GM06990 (cell line): ENCODE data around the gene KLHL29.

Source experiments
- DNase-seq: peaks from one replicate; pipeline ENCODE4 v3.0.0-alpha.2; 2011; ENCODE audit not compliant: insufficient read length; ENCODE audit errors: extremely low read depth
- H3K27me3 ChIP-seq: replicated peaks from 2 replicates; pipeline ENCODE4 v1.6.0; 2011; ENCODE audit warnings: low read length; ENCODE audit not compliant: control insufficient read depth, insufficient read depth
- H3K36me3 ChIP-seq: 2 replicates; pipeline ENCODE4 v1.5.1; 2011; ENCODE audit warnings: low read length; ENCODE audit not compliant: control insufficient read depth, insufficient read depth
- H3K4me3 ChIP-seq: replicated peaks from 2 replicates; pipeline ENCODE4 v1.5.1; 2011; ENCODE audit warnings: low read depth, mild to moderate bottlenecking, control low read depth, low read length
- TF ChIP-seq, protein P1 (sequence below): IDR thresholded peaks from 2 replicates; pipeline ENCODE4 v1.5.1; 2011; ENCODE audit warnings: low read length, control low read depth, mild to moderate bottlenecking, inconsistent platforms; ENCODE audit not compliant: insufficient read depth, poor library complexity, severe bottlenecking

Gene KLHL29

DNA sequence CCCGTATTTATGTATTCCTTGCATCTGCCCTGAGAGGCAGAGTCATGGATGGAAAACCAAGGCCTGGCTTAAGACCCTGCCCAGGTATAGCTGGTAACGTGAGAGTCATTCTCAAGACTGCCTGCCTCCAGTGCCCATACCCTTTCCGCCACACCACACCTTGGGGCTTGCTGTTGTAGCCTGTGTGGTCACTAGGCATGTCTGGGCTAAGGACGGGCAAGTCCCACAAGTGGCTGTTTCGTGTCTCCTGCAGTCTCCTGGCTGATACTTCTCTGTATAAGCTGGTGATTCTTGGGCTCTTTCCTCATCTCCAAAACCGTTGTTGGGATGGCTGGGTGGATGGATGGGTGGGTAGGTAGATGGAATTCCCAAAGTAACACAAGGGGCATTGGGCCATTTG lies 269.8 kb downstream of the KLHL29 start:
- TF ChIP-seq, protein P1, sequence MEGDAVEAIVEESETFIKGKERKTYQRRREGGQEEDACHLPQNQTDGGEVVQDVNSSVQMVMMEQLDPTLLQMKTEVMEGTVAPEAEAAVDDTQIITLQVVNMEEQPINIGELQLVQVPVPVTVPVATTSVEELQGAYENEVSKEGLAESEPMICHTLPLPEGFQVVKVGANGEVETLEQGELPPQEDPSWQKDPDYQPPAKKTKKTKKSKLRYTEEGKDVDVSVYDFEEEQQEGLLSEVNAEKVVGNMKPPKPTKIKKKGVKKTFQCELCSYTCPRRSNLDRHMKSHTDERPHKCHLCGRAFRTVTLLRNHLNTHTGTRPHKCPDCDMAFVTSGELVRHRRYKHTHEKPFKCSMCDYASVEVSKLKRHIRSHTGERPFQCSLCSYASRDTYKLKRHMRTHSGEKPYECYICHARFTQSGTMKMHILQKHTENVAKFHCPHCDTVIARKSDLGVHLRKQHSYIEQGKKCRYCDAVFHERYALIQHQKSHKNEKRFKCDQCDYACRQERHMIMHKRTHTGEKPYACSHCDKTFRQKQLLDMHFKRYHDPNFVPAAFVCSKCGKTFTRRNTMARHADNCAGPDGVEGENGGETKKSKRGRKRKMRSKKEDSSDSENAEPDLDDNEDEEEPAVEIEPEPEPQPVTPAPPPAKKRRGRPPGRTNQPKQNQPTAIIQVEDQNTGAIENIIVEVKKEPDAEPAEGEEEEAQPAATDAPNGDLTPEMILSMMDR: no peak
- DNase-seq: no peak
- H3K4me3 ChIP-seq: no peak overlapping the region
- no peaks in the 10 kb centered on the region for H3K27me3 ChIP-seq
- no peaks in the 10 kb centered on the region; the same call in 1 of the 2 replicates for H3K36me3 ChIP-seq

DNA sequence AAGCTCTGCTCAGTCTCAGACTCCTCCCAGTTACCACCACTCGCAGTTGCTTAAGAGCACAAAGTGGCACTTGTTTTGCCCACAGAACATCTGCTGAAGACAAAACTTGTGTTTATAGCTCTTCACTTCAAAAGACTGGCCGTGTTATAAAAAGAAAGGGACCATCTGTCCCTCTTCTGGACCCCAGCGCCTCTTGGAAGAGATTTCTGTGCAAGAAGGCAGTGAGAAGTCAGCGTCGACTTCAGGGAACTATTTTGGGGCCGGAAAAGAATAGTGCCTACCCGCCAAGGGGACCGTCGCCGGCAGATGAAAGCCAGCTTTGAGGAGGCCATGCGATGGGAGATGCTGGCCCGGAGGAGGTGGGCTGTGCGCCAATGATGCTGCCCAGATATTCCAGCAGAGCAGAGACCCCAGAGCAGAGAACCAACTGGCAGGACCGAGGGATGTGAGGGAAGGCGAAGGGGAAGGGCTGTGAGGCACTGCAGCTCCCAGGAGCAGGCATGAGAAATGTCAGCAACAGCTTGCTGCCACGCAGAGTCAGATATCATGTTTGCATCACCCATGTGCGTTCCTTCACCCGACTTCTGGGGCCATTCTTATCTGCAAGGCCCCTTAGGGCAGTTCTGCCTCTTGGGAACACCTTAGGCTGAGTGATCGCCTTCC lies 271.1 kb downstream of the KLHL29 start:
- no peaks in the 10 kb centered on the region for H3K36me3 ChIP-seq
- no peak for DNase-seq
- no peaks in the 10 kb centered on the region for H3K27me3 ChIP-seq
- no peak overlapping the region for H3K4me3 ChIP-seq
- TF ChIP-seq, protein P1: no peak

DNA sequence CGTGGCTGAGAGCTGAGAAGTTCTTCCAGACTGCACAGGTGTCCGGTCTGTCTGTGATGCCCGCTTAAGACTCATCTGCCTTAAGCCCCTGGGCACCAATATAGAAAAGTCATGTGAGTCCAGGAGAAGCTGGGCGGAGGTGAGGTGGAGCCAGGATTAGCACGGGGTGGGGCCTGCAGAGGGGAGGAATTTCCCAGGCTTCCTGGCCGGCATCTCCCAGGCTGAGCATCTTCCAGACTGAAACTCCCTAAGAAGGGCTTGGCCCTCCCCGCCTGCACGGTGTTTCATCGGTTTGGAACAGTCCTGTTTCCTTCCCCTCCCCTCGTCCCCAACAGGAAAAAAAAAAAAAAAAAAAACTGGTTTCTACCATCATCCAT lies 271.6 kb downstream of the KLHL29 start:
- TF ChIP-seq, protein P1: no peak
- Histone ChIP-seq H3K36me3 (no peaks in the 10 kb centered on the region), H3K4me3 (no peak overlapping the region), H3K27me3 (no peaks in the 10 kb centered on the region)
- no peak for DNase-seq

DNA sequence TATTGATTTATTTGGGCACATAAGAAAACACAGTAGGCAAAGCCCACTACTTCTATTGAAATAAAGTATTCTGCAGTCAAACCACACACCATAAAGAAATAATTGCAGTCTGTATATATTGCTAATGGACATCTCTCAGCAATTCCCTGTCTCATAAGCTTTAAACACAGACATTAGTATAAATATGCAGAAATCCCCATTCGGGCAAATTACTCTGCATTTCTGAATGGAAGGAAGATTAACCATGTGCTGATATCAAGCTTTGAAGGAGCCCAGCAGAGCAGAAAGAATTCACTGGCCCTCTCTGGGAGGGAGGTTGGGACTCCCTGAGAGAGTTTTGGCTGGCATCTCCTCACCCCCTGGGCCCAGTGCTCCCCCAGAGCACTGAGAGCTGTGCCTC lies 272.4 kb downstream of the KLHL29 start:
- TF ChIP-seq, protein P1: no peak
- Histone ChIP-seq H3K27me3 (no peaks in the 10 kb centered on the region), H3K36me3 (no peaks in the 10 kb centered on the region), H3K4me3 (no peak overlapping the region)
- DNase-seq: no peak

DNA sequence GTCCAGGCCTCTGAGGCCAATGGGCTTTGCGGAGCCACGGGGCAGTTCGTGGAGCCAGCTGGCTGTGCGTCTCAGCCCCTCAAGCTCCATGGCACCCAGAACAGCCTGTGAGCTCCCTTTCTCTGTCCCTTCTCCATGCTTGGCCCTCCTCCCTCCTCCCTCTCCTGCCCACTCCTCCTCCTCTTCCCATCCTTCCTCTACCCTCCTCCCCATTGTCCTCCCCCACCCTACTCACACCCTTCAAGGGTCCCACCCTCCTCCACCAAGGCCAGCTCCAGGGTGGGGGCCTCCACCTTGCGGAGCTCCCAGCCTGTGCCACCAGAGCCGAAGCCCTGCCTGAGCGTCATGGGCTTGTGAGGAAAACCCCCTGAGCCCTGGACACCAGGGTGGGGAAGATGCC lies 273.0 kb downstream of the KLHL29 start:
- no peaks in the 10 kb centered on the region for H3K27me3 ChIP-seq
- no peaks in the 10 kb centered on the region for H3K36me3 ChIP-seq
- no peak for DNase-seq
- TF ChIP-seq, protein P1: no peak
- H3K4me3 ChIP-seq: no peak overlapping the region

DNA sequence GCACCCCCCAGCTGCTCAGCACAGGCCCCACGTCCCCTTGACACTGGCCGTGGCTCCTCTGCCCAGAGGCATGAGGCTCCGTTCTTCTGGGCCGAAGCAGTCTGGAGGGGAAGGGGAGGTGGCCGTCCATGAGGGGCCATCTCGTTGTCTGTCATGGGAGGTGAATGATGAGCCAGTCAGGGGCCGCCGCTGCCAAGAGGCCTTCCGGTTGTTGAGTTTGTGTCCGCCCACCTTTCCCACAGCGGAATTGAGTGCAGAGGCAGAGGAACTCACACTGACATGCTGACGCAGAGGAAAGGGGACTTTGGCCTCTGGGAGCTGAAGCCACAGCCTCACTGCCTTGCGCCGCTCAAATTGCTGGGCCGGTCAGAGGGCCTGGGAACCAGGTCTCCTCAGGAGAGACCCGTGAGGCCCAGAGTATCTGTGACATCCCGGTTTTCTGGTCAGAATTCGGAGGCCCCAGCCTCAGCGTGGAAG lies 273.5 kb downstream of the KLHL29 start:
- TF ChIP-seq, protein P1: no peak
- Histone ChIP-seq H3K27me3 (no peaks in the 10 kb centered on the region), H3K4me3 (no peak overlapping the region), H3K36me3 (no peaks in the 10 kb centered on the region)
- no peak for DNase-seq
